Hematopoietic multipotent progenitor cell (in vitro differentiated cells): Measurements from ENCODE around the gene ZNF77. TPM values are rescaled to one million over a fixed set of nuclear protein-coding genes. Genes with fewer than 3 reads are reported as not detected.
"Not testable (repeated sequence)": the region's sequence is repeated elsewhere in the genome, so short reads cannot be mapped to it uniquely, and the experiment has no call there.

ENCODE experiments used
- DNase-seq, 3 donors: peaks; one replicate each; pipeline ENCODE4 v3.0.0-alpha.2; 2011 to 2015; ENCODE audit warnings: low read depth in 2 of 3, low spot score in 2 of 3
- total RNA-seq: library from RNA; depleted of rRNA; stranded (reverse); fragments of >200 nt; gene quantifications from one replicate; pipeline ENCODE4 v1.2.3, GENCODE V29; 2012

Gene ZNF77
- total RNA-seq, 1 donor: 3.8 TPM

DNA sequence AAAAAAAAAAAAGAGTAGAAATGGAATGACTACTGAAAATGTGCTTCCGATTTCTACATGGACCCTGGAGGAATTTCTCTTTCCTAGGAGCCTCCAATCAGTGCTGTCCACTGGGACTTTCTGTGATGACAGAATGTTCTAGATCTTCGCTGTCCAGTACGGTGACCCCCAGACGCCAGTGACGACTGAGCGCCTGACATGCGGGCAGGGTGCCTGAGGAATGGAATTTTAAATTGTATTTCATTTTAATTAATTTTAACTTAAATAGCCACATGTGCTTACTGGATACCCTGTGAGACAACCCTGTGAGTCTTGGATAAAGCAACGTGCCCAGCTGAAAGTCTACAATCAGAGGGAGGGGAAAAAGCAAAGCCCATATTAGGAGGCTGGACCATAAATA, 28.5 kb upstream of the ZNF77 start:
- DNase-seq: no peak

DNA sequence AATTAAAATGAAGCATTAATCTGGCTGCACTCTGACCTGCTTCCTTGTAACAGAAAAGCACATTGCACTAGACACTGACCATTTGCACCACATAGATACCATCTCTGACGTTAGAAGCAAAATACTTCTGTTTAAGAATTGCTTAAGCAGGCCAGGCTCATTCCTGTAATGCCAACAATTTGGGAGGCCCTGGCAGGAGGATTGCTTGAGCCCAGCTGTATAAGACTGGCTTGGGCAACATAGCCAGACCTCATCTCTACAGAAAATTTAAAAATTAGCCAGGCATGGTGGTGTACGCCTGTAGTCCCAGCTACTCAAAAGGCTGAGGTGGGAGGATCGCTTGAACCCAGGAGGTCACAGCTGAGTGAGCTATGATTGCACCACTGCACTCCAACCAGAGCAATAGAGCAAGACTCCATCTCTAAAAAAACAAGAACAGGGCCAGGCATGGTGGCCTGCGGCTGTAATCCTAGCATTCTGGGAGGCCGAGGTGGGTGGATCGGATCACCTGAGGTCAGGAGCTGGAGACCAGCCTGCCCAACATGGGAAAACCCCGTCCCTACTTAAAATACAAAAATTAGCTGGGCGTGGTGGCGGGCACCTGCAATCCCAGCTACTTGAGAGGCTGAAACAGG, 25.5 kb upstream of the ZNF77 start:
- no peak for DNase-seq

GRCh38 chr19:2969104-2969504, 24.3 kb upstream of the ZNF77 start:
- DNase-seq: peak in 1 of 3 donors; percentile 38

DNA sequence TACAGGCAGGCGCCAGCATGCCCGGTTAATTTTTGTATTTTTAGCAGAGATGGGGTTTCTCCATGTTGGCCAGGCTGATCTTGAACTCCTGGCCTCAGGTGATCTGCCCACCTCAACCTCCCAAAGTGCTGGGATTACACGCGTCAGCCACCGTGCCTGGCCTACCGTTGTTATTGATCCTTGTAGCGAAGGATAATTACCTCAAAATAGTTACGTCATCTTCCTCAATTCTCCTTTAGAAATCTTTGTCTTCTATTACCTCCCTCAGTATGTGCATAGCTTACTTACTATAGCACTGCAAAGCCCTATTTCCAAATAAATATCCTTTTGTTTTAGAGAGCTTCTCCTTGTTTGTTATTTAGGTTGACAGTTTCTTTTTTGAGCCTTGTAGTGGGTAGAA, 23.2 kb upstream of the ZNF77 start:
- no peak for DNase-seq

- no peak for DNase-seq
Observed at GRCh38 chr19:2964874-2965273, 20.1 kb upstream of the ZNF77 start.

- DNase-seq: not testable (repeated sequence)
Observed at GRCh38 chr19:2963631-2964030, 18.9 kb upstream of the ZNF77 start.

DNA sequence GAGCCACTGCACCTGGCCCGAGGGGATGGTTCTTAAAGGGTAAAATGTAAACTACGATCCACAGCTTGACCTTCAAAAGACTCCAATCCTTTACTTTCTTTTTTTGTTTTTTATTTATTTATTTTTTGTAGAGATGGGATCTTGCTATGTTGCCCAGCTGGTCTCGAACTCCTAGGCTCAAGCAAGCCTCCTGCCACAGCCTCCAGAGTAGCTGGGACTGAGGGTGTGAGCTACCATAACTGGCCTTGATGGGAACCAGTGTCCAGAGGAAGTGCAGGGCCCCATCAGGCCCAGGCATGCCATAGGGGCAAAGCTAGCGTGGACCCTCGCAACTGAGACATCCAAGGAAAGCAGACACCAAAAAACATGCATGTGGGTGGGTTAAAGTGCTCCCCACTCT, 18.4 kb upstream of the ZNF77 start:
- DNase-seq: no peak

GRCh38 chr19:2962018-2962670, 17.4 kb upstream of the ZNF77 start:
- peak; percentile 50 to 88 (median 84) for DNase-seq

- no peak for DNase-seq
Observed at GRCh38 chr19:2960120-2960519, 15.3 kb upstream of the ZNF77 start.

- DNase-seq: no peak
Observed at GRCh38 chr19:2957160-2957559, 12.4 kb upstream of the ZNF77 start.

DNA sequence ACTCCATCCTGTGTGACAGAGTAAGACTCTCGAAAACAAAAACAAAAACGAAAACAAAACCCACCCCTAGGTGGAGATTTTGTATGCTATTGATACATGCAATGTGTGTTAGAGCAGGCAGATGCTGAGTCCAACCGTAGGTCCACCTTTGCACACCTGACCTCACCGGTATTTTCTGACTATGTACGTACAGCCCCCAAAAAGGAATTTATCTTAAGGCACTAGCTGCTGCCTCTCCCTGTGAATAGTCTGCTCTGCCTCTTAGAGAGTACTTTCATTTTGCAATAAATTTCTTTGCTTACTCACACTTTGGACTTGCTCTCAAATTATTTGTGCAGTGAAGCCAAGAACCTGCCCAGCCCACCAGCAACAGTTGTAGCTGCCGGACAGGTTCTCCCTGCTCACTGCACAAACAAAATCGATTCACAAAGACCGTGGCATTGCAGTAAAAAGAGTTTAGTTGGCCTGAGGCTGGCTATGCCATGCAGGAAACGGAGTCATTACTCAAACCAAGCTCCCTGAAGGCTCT, 8.2 kb upstream of the ZNF77 start:
- no peak for DNase-seq

- peak; percentile 97 to 99 (median 99) for DNase-seq
Observed at GRCh38 chr19:2950286-2951124, 5.7 kb upstream of the ZNF77 start.

- DNase-seq: peak in 2 of 3 donors; percentile 88 to 94
Observed at GRCh38 chr19:2949939-2950285, 5.1 kb upstream of the ZNF77 start.

DNA sequence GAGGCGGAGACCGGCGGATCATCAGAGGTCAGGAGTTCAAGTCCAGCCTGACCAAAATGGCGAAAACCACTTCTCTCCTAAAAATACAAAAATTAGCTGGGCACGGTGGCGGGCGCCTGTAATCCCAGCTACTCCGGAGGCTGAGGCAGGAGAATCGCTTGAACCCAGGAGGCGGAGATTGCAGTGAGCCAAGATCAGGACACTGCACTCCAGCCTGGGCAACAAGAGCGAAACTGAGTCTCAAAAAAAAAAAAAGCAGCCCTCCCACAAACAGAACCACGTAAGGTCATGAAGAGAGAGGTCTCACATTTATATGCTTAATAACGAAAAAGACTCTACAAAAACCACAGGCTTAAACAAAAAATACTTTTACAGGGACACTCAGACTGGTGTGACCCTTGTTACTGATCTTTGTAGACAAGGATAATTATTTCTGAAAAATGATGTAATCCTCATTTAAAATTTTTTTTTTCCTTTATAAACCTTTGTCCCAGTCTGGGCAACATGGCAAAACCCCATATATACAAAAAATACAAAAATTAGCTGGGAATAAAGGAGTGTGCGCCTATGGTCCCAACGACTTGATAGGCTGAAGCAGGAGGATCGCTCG, 909 bp upstream of the ZNF77 start:
- DNase-seq: no peak

DNA sequence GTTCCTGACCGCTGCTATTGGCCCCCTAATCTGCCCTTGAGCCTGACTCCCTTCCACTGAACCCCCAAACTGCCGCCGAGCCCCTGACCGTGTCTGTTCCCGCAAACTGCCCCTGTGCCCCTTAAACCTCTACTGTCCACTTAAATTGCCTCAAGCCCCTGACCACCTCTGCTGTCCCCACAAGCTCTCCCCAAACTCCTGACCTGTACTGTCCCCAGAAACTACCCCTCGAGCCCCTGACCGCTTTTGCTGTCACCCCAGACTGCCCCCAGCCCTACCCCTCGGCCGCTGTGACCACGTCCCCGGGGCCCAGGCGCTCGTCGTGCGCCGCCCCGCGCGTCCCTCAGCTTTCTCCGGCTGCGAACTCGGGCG, 382 bp downstream of the ZNF77 start:
- no peak for DNase-seq

DNA sequence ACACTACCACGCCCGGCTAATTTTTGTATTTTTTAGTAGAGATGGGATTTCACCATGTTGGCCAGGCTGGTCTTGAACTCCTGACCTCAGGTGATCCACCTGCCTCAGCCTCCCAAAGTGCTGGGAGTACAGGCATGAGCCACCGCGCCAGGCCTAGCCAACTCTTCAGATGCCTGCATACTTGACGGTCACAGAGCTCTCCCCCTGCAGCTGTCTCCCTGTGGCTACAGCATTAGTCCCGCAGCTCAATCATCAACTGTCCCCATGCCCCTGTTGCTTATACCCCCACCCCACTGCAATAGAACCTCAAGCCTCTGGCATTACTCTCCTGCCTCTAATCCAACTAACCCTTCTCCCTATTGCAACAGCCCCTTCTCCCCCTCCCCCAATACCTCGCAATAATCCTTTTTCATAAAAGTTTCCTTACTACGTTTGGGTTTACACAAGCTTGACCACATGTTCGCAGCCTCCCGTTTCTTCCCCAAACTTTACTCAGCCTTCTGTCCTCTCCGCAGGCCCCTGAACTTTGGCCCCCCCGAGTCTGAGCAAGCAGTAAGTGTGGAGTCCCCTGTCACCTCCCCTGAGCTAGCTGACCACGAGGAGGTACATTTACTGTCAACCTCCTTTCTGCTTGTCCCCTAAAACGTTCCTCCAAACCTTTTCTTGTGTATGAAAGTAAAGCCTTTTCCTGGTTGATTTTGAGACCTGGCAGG, 1.7 kb downstream of the ZNF77 start:
- DNase-seq: no peak

DNA sequence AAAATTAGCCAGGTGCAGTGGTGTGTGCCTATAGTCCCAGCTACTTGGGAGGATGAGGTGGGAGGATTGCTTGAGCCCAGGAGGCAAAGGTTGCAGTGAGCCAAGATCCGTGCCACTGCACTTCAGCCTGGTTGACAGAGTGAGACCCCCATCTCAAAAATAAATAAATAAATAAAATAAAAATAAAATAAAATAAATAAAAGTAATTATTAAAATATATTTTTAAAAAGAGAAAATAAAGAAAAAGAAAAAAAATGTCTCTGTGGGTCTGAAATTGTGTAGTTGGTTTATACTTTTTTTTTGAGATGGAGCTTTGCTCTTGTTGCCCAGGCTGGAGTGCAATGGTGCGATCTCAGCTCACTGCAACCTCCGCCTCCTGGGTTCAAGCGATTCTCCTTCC, 8.9 kb downstream of the ZNF77 start:
- not testable (repeated sequence) for DNase-seq

DNA sequence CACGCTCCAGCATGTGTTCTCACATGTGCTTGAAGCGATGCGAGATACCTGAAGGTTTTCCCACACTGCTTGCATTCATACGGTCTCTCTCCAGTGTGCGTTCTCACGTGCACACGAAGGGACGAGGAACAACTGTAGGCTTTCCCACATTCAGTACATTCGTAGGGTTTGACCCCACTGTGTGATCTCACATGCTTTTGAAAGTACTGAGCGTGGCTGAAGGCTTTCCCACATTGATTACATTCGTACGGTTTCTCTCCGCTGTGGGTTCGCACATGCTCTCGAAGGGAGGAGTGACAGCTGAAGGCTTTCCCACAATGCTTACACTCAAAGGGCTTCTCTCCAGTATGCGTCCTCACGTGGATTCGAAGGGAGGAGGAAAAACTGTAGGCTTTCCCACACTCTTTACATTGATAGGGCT, 11.3 kb downstream of the ZNF77 start:
- DNase-seq: peak in 1 of 3 donors; percentile 29

- DNase-seq: no peak
Observed at GRCh38 chr19:2927032-2927430, 17.7 kb downstream of the ZNF77 start.

- DNase-seq: no peak
Observed at GRCh38 chr19:2926341-2927031, 18.3 kb downstream of the ZNF77 start.
